ENCODE measurements around the gene ENOPH1. TPM values are rescaled to one million over a fixed set of nuclear protein-coding genes. Genes with fewer than 3 reads are reported as not detected.

The ENOPH1 gene
- total RNA-seq, 1 experiment from 2014 or later, result 78.3 TPM

DNA sequence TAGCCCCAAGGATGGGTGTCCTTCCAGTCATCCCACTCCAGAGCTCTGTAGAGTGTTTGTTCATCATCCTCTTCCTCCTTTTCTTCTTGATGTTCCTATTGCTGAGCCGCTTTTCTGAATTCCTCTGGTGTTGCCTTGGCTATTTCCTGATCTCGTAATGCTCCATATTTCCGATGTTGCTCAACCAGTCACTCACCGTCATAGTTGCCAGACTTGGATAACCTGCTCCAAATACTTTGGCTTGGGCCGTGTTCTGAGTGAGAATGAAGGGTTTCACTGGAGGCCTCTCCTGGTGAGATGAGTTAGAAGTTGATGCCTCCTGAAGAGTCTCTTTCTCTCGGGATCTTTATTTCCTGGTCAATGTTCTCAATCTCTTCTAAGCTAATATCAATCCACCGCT is 28.8 kb upstream of the ENOPH1 start:
- CTCF ChIA-PET, result no interaction called here
- ATAC-seq, result no peak

DNA sequence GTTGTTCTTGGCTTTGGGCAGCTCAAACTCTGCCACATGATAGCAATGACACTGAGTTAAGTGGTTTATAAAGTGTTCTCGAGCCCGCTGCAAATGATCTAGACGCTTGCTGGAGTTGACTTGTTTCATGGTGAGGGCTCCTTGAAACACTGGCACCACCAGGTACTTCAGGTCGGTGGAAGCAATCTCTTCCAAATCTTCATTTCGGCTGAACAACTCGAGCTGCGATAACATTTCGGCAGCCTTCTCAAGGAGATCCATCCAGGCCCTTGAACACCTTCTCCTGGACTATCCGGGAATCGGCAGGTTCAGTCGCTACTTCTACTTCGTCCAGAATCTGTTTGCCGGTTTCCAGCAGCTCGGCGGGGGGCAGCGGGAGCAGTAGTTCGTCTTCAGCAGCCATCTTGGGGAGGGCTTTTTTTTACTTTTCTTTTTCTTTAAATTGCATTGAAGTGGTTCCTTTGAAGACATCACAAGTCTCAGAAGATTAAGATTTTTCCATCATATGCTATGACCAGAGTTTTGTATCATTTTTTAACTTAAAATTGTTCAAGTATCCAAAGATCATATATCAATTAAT is 28.1 kb upstream of the ENOPH1 start:
- Mint-ChIP-seq H3K4me1 (no peaks in the 10 kb centered on the region), H3K4me3 (no peak overlapping the region), H3K27ac (no peak overlapping the region), H3K36me3 (no peaks in the 10 kb centered on the region), H3K27me3 (ENCODE audit: low read depth) (no peaks in the 10 kb centered on the region), H3K9me3 (no peaks in the 10 kb centered on the region)
- TF ChIP-seq GABPB1 (CRISPR knock-in tag; IDR thresholded peaks at IDR 0.05), result no peak
- TF ChIP-seq ZNF138 (CRISPR knock-in tag; conservative IDR thresholded peaks at IDR 0.05), result no peak
- TF ChIP-seq ZNF317 (CRISPR knock-in tag; IDR thresholded peaks at IDR 0.05; ENCODE audit: borderline replicate concordance, low read depth), result no peak
- TF ChIP-seq, protein P1, sequence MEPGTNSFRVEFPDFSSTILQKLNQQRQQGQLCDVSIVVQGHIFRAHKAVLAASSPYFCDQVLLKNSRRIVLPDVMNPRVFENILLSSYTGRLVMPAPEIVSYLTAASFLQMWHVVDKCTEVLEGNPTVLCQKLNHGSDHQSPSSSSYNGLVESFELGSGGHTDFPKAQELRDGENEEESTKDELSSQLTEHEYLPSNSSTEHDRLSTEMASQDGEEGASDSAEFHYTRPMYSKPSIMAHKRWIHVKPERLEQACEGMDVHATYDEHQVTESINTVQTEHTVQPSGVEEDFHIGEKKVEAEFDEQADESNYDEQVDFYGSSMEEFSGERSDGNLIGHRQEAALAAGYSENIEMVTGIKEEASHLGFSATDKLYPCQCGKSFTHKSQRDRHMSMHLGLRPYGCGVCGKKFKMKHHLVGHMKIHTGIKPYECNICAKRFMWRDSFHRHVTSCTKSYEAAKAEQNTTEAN (CRISPR knock-in tag; IDR thresholded peaks at IDR 0.05), result no peak
- TF ChIP-seq ZNF396 (CRISPR knock-in tag; IDR thresholded peaks at IDR 0.05; ENCODE audit: borderline replicate concordance), result no peak
- TF ChIP-seq, protein P2, sequence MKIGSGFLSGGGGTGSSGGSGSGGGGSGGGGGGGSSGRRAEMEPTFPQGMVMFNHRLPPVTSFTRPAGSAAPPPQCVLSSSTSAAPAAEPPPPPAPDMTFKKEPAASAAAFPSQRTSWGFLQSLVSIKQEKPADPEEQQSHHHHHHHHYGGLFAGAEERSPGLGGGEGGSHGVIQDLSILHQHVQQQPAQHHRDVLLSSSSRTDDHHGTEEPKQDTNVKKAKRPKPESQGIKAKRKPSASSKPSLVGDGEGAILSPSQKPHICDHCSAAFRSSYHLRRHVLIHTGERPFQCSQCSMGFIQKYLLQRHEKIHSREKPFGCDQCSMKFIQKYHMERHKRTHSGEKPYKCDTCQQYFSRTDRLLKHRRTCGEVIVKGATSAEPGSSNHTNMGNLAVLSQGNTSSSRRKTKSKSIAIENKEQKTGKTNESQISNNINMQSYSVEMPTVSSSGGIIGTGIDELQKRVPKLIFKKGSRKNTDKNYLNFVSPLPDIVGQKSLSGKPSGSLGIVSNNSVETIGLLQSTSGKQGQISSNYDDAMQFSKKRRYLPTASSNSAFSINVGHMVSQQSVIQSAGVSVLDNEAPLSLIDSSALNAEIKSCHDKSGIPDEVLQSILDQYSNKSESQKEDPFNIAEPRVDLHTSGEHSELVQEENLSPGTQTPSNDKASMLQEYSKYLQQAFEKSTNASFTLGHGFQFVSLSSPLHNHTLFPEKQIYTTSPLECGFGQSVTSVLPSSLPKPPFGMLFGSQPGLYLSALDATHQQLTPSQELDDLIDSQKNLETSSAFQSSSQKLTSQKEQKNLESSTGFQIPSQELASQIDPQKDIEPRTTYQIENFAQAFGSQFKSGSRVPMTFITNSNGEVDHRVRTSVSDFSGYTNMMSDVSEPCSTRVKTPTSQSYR (CRISPR knock-in tag; IDR thresholded peaks at IDR 0.05), result no peak
- TF ChIP-seq, protein P3, sequence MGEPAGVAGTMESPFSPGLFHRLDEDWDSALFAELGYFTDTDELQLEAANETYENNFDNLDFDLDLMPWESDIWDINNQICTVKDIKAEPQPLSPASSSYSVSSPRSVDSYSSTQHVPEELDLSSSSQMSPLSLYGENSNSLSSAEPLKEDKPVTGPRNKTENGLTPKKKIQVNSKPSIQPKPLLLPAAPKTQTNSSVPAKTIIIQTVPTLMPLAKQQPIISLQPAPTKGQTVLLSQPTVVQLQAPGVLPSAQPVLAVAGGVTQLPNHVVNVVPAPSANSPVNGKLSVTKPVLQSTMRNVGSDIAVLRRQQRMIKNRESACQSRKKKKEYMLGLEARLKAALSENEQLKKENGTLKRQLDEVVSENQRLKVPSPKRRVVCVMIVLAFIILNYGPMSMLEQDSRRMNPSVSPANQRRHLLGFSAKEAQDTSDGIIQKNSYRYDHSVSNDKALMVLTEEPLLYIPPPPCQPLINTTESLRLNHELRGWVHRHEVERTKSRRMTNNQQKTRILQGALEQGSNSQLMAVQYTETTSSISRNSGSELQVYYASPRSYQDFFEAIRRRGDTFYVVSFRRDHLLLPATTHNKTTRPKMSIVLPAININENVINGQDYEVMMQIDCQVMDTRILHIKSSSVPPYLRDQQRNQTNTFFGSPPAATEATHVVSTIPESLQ (CRISPR knock-in tag; IDR thresholded peaks at IDR 0.05), result no peak
- no peak for TF ChIP-seq ZNF219 (CRISPR knock-in tag; IDR thresholded peaks at IDR 0.05; ENCODE audit: borderline replicate concordance)
- POLR2A ChIA-PET, result no interaction called here
- ATAC-seq (no peak), DNase-seq (ENCODE audit: low spot score) (no peak)
- CTCF ChIA-PET, result no interaction called here

More for the DNA sequence above, 28.8 kb upstream of the ENOPH1 start:
- no peaks in the 10 kb centered on the region for H3K9me3 Mint-ChIP-seq
- no peak overlapping the region for H3K4me3 Mint-ChIP-seq
- H3K27me3 Mint-ChIP-seq (ENCODE audit: low read depth), result no peaks in the 10 kb centered on the region
- H3K36me3 Mint-ChIP-seq, result no peaks in the 10 kb centered on the region
- TF ChIP-seq MXD4 (CRISPR knock-in tag; IDR thresholded peaks at IDR 0.05; ENCODE audit: borderline replicate concordance) (no peak), ZNF396 (CRISPR knock-in tag; IDR thresholded peaks at IDR 0.05; ENCODE audit: borderline replicate concordance) (no peak), ZNF317 (CRISPR knock-in tag; IDR thresholded peaks at IDR 0.05; ENCODE audit: borderline replicate concordance, low read depth) (no peak), ELF4 (CRISPR knock-in tag; IDR thresholded peaks at IDR 0.05; ENCODE audit: low read depth) (no peak), FOXP1 (CRISPR knock-in tag; IDR thresholded peaks at IDR 0.05; ENCODE audit: borderline replicate concordance) (no peak), NR2C2 (CRISPR knock-in tag; IDR thresholded peaks at IDR 0.05) (no peak), RORB (CRISPR knock-in tag; IDR thresholded peaks at IDR 0.05) (no peak), FOXJ3 (CRISPR knock-in tag; IDR thresholded peaks at IDR 0.05; ENCODE audit: borderline replicate concordance) (no peak), ZNF671 (CRISPR knock-in tag; IDR thresholded peaks at IDR 0.05) (no peak), ZNF219 (CRISPR knock-in tag; IDR thresholded peaks at IDR 0.05; ENCODE audit: borderline replicate concordance) (no peak), ZNF416 (CRISPR knock-in tag; IDR thresholded peaks at IDR 0.05) (no peak), CREM (CRISPR knock-in tag; IDR thresholded peaks at IDR 0.05) (no peak), SMAD4 (CRISPR knock-in tag; IDR thresholded peaks at IDR 0.05) (no peak), SOX15 (CRISPR knock-in tag; IDR thresholded peaks at IDR 0.05) (no peak)
- TF ChIP-seq, protein P3 (CRISPR knock-in tag; IDR thresholded peaks at IDR 0.05), result no peak
- TF ChIP-seq, protein P4, sequence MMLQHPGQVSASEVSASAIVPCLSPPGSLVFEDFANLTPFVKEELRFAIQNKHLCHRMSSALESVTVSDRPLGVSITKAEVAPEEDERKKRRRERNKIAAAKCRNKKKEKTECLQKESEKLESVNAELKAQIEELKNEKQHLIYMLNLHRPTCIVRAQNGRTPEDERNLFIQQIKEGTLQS (CRISPR knock-in tag; conservative IDR thresholded peaks at IDR 0.05), result no peak
- TF ChIP-seq, protein P5, sequence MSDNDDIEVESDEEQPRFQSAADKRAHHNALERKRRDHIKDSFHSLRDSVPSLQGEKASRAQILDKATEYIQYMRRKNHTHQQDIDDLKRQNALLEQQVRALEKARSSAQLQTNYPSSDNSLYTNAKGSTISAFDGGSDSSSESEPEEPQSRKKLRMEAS (CRISPR knock-in tag; IDR thresholded peaks at IDR 0.05), result no peak
- TF ChIP-seq, protein P6, sequence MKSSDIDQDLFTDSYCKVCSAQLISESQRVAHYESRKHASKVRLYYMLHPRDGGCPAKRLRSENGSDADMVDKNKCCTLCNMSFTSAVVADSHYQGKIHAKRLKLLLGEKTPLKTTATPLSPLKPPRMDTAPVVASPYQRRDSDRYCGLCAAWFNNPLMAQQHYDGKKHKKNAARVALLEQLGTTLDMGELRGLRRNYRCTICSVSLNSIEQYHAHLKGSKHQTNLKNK (CRISPR knock-in tag; IDR thresholded peaks at IDR 0.05), result no peak
- TF ChIP-seq, protein P7, sequence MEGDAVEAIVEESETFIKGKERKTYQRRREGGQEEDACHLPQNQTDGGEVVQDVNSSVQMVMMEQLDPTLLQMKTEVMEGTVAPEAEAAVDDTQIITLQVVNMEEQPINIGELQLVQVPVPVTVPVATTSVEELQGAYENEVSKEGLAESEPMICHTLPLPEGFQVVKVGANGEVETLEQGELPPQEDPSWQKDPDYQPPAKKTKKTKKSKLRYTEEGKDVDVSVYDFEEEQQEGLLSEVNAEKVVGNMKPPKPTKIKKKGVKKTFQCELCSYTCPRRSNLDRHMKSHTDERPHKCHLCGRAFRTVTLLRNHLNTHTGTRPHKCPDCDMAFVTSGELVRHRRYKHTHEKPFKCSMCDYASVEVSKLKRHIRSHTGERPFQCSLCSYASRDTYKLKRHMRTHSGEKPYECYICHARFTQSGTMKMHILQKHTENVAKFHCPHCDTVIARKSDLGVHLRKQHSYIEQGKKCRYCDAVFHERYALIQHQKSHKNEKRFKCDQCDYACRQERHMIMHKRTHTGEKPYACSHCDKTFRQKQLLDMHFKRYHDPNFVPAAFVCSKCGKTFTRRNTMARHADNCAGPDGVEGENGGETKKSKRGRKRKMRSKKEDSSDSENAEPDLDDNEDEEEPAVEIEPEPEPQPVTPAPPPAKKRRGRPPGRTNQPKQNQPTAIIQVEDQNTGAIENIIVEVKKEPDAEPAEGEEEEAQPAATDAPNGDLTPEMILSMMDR (IDR thresholded peaks at IDR 0.05), result no peak
- TF ChIP-seq, protein P8, sequence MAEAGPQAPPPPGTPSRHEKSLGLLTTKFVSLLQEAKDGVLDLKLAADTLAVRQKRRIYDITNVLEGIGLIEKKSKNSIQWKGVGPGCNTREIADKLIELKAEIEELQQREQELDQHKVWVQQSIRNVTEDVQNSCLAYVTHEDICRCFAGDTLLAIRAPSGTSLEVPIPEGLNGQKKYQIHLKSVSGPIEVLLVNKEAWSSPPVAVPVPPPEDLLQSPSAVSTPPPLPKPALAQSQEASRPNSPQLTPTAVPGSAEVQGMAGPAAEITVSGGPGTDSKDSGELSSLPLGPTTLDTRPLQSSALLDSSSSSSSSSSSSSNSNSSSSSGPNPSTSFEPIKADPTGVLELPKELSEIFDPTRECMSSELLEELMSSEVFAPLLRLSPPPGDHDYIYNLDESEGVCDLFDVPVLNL (CRISPR knock-in tag; IDR thresholded peaks at IDR 0.05; ENCODE audit: borderline replicate concordance, low read depth), result no peak
- POLR2A ChIA-PET, result no interaction called here
- no peaks in the 10 kb centered on the region for H3K4me1 Mint-ChIP-seq
- no peak for DNase-seq (ENCODE audit: low spot score)
- no peak overlapping the region for H3K27ac Mint-ChIP-seq

Measured in WTC11 (cell line).